ENCODE data around the gene ASTN2.
"Not testable (repeated sequence)": the region's sequence is repeated elsewhere in the genome, so short reads cannot be mapped to it uniquely, and the experiment has no call there.

ASTN2 gene

GRCh38 chr9:116475201-116475600 is 939.7 kb downstream of the ASTN2 start:
- peak; percentile 45 for DNase-seq

DNA sequence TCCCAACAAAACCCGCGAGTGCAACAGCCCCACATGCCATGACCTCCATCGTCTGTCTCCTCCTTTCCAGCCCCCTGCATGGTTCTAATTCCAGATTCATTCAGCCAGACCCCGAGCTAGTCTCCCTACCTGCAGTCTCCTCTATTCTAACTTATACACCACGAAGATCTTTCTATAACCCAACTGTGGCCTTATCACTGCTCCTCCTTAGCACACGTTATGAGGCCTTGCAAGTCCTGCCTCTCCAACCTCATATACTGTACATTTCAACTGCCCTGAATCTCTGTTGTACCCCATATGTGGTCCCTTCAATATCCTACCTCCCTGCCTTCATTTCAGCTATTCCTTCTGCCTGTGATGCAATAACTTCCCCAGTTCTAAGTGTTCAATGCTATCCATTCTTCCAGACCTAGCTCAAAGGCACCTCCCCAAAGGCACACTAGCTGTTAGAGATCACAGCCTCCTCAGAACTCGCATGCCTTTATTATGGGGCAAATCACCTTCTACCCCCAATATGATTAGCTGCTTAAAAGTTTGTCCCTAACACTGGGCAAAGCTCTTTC is 942.8 kb downstream of the ASTN2 start:
- DNase-seq = no peak

DNA sequence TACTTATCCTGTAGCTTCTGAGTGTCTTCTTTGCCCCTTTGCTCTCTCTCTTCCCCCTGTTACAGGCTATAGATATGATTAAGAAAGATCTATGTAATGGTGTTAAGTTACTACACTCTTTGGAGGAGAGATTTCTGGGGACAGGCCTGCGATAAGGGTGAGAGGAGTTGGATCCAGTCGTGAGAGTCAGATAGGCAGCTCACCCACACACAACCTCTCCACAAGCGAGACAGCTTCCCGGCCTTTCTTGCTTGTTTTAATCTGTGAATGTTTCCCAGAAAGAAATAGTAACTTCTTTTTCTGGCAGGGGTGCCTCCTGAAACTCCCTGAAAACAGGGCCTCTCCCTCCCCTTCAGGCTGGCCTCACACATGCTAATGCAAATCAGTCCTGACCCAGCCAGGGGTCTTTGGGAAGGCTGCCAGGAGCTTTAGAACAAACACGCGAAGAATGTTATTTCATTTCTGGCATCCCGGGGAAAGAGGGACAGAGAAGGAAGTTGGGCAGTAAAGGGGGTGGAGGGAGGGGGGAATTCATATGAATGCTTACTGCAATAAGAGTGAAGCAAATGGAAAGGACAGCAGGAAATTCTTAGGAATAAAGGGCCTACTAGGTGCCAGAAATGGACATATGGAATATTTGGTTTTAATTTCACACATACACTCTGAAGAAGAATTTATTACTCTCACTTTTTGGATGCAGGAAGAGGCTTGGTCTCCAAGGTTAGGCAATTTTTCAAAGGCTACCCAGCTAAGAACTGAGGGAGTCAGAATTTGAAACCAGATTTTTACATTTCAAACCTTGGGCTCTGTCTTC is 943.6 kb downstream of the ASTN2 start:
- DNase-seq = peak; percentile 89

DNA sequence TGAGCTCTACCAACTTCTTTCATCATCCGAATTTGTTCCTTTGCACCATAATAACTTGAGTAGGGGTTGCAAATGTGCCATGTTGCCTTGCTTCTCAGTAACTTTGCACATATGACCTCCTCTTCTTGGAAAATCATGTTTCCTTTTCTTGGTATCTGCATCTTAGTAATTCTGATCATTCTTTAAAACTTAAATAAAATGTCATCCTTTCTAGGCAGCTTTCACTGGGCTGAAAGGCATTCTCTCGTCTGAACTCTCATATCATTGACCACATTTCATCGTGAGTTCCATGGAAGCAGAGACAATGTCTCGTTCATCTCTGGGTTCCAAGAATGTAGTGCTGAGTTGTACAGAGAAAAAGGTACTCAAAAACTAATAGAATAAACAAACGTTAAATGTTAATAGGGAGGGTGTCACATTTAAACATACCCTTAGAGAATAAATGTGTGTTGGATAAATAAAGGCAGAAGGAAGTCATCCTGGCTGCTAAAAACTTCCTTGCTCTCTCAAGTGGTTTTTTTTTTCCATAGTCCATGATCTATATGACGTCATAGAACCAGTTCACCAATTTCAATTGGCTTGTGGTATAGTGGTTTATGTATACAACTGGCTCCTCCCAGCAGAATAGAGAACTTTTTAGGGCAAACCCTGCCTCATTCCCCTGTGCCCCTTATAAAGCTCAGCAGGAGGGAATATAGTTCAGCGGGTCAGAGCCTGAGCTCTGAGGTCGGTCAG is 945.9 kb downstream of the ASTN2 start:
- no peak for DNase-seq

DNA sequence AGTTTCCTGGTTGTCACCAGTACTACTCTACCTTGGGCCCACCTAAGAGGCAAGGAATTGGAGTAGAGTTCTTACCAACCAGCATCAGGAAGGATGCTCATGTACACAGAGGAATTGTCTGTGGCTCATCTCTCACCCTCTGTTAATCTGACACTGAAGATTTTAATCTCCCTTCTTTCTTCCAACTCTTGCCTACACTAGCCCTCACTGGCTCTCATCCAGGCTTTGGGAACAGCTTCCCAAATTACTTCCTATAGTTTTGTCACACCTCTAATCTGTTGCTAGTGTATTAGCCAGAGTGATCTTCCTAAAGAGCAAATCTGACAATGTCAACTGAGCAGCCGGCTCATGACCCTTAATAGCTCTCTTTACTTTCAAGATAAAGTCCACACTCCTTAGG is 946.5 kb downstream of the ASTN2 start:
- DNase-seq = no peak

DNA sequence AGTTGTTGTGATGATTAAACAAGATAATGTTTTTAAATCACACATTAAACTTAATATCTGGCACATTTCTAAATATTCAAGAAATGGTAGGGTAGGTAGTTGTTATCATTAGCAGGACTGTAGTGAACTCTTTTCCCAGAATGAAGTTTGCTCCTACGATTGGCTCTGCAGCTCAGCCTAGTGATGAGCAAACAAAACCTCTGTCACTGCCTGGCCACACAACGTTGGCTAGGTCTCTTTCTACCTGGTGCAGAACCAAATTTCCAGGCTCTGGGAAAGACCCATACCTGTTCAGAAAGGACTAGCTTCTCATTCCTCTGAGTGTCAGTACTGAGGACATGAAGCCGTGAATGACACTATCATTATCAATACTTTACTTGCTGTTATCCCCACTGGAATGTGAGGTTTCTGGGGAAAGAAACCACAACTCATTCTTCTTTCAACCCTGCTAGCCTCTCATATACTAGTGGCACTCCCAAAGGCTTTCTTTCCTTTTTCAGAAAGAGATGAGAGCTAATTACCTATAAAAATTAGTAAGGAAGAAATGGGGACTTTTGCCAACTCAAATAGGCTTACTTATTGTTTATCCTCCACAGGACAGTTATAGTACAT is 947.0 kb downstream of the ASTN2 start:
- DNase-seq = no peak

DNA sequence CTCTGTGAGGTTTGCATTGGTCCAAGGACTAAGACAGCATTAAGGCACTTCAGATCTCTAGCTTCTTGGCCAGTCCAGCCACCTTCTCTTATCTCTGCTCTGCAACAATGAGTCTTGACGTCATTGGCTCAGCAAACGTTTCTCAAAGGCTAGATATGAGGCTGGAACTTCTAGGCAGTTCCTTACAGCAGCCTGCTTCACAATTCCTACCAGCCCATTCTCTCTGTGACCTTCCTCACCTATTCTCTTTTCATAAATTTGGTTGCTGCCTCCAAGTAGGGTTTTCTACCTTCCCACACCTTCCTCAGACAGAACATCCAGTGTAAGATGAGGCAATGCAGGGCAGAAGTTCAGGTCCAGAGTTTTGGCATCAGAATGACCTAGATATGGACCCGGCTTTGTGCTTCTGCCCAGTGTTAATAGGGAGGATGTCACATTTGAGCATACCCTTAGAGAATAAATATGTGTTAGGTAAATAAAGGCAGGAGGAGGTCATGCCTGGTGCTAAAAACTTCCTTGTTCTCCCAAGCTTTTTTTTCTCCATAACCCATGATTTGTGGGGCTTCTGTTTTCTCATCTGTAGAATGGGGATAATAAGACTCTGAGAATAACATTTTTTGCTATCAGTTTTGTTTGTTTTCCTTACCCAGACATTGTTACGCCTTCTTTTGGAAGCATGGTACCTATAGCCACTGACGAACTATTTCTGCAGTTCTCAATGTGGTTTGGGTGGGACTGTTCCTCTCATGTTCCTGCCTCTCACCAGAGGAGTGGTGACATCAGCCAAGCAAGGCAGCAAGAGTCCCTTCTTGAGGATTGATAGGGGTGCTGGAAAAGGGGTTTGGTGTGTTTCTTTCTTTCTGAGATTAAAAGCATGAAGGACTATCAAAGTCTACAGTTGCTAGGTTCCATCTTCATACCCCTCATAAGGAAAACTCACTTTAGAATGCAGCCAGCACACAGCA is 948.3 kb downstream of the ASTN2 start:
- no peak for DNase-seq

GRCh38 chr9:116465576-116466270 is 949.1 kb downstream of the ASTN2 start:
- DNase-seq = no peak

GRCh38 chr9:116464987-116465571 is 949.8 kb downstream of the ASTN2 start:
- no peak for DNase-seq

DNA sequence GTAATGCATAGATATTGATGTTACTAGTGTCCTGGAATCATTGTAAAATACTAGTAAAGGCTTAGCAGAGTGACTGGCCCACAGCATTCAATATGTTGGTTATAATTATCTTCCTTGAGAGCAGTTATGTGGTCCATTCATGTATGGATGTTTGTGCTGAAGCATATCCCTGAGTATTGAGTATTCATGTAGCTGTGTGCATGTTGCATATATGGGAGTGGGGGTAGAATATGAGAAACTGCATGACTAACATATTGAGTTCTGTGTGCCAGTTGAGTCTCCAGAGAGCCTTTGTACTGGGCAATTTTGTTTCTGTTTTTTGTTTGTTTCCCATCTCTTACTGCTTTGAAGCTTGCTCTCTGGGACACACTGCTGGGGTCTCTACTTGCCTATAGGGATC is 950.4 kb downstream of the ASTN2 start:
- DNase-seq = no peak

DNA sequence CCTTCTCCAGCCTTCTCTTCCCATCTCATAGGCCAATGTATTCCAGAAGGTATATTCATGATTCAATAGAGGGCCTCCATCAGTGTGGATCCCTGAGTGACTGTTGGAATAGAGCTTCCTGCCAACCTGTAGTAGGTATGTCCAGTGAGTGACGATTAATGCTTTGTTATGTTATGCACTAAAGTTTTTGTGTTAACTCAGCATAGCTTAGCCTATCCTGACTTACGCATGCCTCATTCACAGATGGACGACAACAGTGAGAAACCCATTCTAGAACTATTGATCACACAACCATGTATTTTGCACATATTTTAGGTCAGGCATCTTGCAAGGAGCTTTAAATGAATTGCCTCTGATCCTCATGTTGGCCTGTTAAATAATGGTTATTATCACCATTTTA is 953.2 kb downstream of the ASTN2 start:
- no peak for DNase-seq

DNA sequence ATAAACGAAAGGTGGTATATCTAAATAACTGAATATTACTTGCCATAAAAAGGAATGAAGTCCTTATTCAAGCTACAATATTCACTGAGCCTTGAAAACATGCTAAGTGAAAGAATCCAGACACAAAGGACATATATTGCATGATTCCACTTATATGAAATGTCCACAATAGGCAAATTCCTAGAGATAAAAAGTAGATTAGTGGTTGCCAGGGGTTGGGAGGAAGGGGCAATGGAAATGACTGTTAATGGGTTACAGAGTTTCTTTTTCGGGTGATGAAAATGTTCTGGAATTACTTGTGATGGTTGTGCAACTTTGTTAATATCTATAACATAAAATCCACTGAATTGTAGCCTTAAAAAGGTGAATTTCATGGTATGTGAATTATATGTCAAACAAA is 954.8 kb downstream of the ASTN2 start:
- DNase-seq = no peak

- no peak for DNase-seq
These were observed 955.3 kb downstream of the ASTN2 start for GRCh38 chr9:116459576-116459975.

DNA sequence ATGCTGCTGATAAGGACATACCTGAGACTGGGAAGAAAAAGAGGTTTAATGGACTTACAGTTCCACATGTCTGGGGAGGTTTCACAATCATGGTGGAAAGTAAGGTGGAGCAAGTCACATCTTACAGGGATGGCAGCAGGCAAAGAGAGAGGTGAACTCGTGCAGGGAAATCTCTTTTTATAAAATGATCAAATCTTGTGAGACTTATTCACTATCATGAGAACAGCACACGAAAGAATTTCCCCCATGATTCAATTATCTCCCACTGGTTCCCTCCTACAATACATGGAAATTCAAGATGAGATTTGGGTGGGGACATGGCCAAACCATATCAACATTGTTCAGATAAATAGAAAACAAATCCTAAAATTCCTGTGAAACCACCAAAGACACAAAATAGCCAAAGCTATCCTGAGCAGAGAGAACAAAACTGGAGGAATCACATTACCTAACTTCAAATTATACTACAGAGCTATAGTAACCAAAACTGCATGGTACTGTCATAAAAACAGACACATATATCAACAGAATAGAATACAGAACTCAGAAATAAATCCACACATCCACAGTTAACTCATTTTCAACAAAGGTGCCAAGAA is 958.3 kb downstream of the ASTN2 start:
- DNase-seq = no peak

GRCh38 chr9:116454539-116454938 is 960.3 kb downstream of the ASTN2 start:
- DNase-seq = not testable (repeated sequence)

DNA sequence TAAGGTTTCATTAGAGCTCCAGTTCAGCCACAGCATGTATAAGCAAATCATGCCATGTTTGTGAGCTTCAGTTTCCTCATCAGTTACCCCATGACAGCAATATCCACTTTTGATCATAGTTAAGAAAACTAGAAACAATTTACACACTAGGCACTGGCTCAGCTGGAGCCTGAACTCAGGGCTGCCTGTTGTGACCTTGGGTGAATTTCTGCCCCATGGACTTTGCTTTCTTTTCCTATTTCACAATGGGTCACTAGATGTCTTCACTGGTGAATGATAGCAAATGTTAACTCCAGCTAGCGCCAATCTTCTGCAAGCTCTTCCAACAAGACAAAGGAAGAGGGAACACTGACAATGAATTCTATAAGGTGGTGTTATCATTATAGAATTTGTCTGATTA is 961.1 kb downstream of the ASTN2 start:
- no peak for DNase-seq

DNA sequence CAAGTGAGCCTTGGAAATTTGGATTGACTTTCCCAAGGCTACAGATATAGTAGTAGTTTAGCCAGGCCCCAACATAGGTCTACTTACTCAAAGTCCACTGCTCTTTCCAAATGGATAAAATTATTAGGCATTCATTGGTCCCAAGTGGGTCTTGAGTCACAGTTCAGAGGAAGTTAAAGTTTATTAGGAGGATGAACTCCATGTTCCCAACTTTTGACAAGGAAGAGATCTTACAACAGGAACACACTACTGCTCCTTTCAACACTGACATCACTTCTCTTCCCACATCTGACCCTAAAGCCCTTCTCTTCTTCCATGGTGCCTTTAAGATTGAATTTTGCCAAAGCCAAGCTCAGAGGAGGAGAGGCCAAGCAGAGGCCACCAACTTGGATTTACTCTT is 962.2 kb downstream of the ASTN2 start:
- DNase-seq = no peak

DNA sequence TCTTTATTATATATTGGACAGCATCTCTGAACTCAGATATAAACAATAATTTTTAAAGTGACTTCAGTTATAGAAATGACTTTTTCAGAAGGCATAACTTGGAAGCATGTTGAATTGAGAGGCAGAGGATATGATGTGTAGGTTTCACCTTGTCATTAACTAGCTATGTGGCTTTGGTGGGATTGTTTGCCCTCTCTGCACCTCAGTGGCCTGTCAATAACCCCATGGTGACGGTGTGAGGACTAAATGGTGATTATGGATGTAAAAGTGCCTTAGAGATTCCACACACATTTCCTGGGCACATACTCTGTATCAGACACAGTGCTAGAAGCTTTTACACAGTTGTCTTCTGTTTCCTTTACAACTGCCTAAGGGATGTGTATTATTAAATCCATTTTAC is 962.6 kb downstream of the ASTN2 start:
- no peak for DNase-seq

DNA sequence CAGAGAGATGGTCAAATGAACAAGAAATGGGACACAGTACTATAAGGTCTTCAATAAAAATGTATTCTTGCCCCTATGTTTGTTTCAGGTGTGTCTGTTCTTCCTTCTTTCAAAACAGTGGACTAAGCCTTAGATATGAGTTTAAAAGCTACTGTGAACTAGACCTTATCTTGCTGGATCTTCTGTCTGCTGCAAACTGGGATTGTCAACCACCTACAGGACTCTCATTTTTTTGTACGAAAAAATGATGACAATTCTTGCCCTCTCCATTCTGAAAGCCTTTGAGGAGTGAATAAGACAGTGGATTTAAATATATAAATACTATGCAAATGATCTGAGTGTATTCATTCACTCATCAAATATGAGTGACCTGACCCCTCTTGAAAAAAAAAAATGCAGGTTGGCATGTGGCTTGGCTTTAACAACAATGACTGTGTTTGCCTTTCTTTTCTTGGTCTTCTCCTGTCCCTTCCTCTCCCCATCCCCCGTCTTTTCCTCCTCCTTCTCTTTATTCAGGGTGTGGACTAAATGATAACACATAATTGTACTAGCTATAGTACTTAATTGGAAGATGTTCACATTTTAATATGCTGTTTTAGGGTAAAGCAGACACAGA is 963.2 kb downstream of the ASTN2 start:
- no peak for DNase-seq

Measured in fibroblast of skin of back (primary cell).